ENCODE data around the gene ADAM12.

- no peak for TF ChIP-seq POLR2AphosphoS5 (IDR thresholded peaks at IDR 0.05)
- no peak for TF ChIP-seq CTCF (IDR thresholded peaks at IDR 0.05)
- no peak for TF ChIP-seq POLR2A (IDR thresholded peaks at IDR 0.05)
Measured at GRCh38 chr10:126115886-126116285, 272.4 kb downstream of the ADAM12 start.

All from sigmoid colon (tissue), 4 donors.